ENCODE measurements around the gene MYH14. TPM values are rescaled to one million over a fixed set of nuclear protein-coding genes. Genes with fewer than 3 reads are reported as not detected.

The MYH14 gene
- total and polyA plus RNA-seq, 9 of the 15 experiments (the other 6 are each of a cell fraction or from before 2014, with no cell fraction given) = 0.04 to 0.86 (median 0.19) TPM; not detected in 2

GRCh38 chr19:50330365-50331078 lies 127.1 kb downstream of the MYH14 start (continued):
- no peak for TF ChIP-seq SREBF1 (IDR thresholded peaks at IDR 0.05; ENCODE audit: borderline replicate concordance, low read depth, low read length)
- no peak for TF ChIP-seq GTF2F1 (IDR thresholded peaks at IDR 0.05; ENCODE audit: low read depth, low read length)
- no peak for TF ChIP-seq ZBTB17 (CRISPR knock-in tag; IDR thresholded peaks at IDR 0.05)
- no peak for TF ChIP-seq STAG1 (CRISPR knock-in tag; IDR thresholded peaks at IDR 0.05; ENCODE audit: borderline replicate concordance)
- TF ChIP-seq LEF1 (IDR thresholded peaks at IDR 0.05) = no peak
- TF ChIP-seq MTA1 (IDR thresholded peaks at IDR 0.05; ENCODE audit: borderline replicate concordance) = peak; percentile 29; the same call in 1 of the 2 replicates
- TF ChIP-seq MCM5 (IDR thresholded peaks at IDR 0.05; ENCODE audit: low read depth) = no peak
- no peak for TF ChIP-seq DMBX1 (CRISPR knock-in tag; IDR thresholded peaks at IDR 0.05; ENCODE audit: borderline replicate concordance)
- peak; percentile 62; the same call in 1 of the 2 replicates for TF ChIP-seq PHF8 (IDR thresholded peaks at IDR 0.05; ENCODE audit: borderline replicate concordance, low read length)
- TF ChIP-seq NR2F6 (CRISPR knock-in tag; IDR thresholded peaks at IDR 0.05) = no peak
- no peak for TF ChIP-seq MNT (conservative IDR thresholded peaks at IDR 0.05)
- no peak for TF ChIP-seq SIX5 (IDR thresholded peaks at IDR 0.05; ENCODE audit: borderline replicate concordance in 1 of 2, insufficient read depth in 1 of 2, low read depth in 1 of 2, low read length in 2 of 2)
- TF ChIP-seq ADNP (tag; IDR thresholded peaks at IDR 0.05) = no peak
- no peak for TF ChIP-seq SIRT6 (IDR thresholded peaks at IDR 0.05; ENCODE audit: low read depth, low read length)
- no peak for TF ChIP-seq CBX5 (IDR thresholded peaks at IDR 0.05; ENCODE audit: borderline replicate concordance, low read depth)
- TF ChIP-seq ZBTB5 (IDR thresholded peaks at IDR 0.05) = no peak
- no peak for TF ChIP-seq HDAC6 (IDR thresholded peaks at IDR 0.05; ENCODE audit: low read depth, low read length)
- no peak for TF ChIP-seq TCF15 (CRISPR knock-in tag; IDR thresholded peaks at IDR 0.05)
- TF ChIP-seq NFE2L1 (tag; IDR thresholded peaks at IDR 0.05; ENCODE audit: borderline replicate concordance, low read depth) = no peak
- TF ChIP-seq TAF7 (tag; IDR thresholded peaks at IDR 0.05) = no peak
- TF ChIP-seq ZNF717 (CRISPR knock-in tag; IDR thresholded peaks at IDR 0.05) = no peak

Data from K562 (cell line).